Endothelial cell of umbilical vein (primary cell): ENCODE measurements around the gene SLC41A3. TPM values are rescaled to one million over a fixed set of nuclear protein-coding genes. Genes with fewer than 3 reads are reported as not detected.
A peak's percentile ranks its signal among the peaks of the same experiment; 100 is the strongest.

Source experiments
- BruUV-seq: library from RNA; stranded (reverse); fragments of 400-500 nt; replicated peaks from 2 replicates; lab custom pipeline; 2021; lab: Mats Ljungman, UMichigan
- CTCF ChIA-PET: fragments of 300-600, 350-600 bp; sonication (Branson Sonifier 250); formaldehyde crosslinking; loops from one replicate; lab custom pipeline; 2021; ENCODE audit warnings: antibody characterized with exemption, inconsistent platforms; lab: Charles Lee
- POLR2A ChIA-PET: fragments of 300-600, 350-600 bp; sonication (Branson Sonifier 250); formaldehyde crosslinking; loops from one replicate; lab custom pipeline; 2021; ENCODE audit warnings: antibody characterized with exemption, inconsistent platforms; lab: Charles Lee
- DNase-seq: peaks from one replicate; pipeline ENCODE4 v3.0.0-alpha.2; 2011; ENCODE audit warnings: low read depth, low spot score
- FAIRE-seq: peaks from 2 replicates; lab custom pipeline; 2011; peaks lifted over from hg19 to GRCh38; lab: Jason Lieb, UNC
- H2AFZ ChIP-seq: 2 replicates; pipeline ENCODE4 v1.6.0; 2012; ENCODE audit warnings: low read depth, low read length, control low read depth, inconsistent platforms
- H3K27ac ChIP-seq: 2 replicates; pipeline ENCODE4 v1.5.1; 2011; ENCODE audit warnings: low read depth, mild to moderate bottlenecking, control low read depth, low read length, moderate library complexity; ENCODE audit not compliant: insufficient read depth
- H3K27me3 ChIP-seq, 2 experiments: 2 replicates each; pipeline versions ENCODE4 v1.6.0 to v1.6.1; 2011; ENCODE audit warnings: low read length in 2 of 2, mixed read lengths in 1 of 2; ENCODE audit not compliant: control insufficient read depth in 2 of 2, insufficient read depth in 2 of 2
- H3K36me3 ChIP-seq, 2 experiments: 2 replicates in 1 of 2; 3 replicates in 1 of 2; pipeline ENCODE4 v1.5.1; 2011; ENCODE audit warnings: low read length in 2 of 2, mild to moderate bottlenecking in 1 of 2, moderate library complexity in 1 of 2; ENCODE audit not compliant: control insufficient read depth in 2 of 2, insufficient read depth in 2 of 2; ENCODE audit errors: extremely low read depth in 1 of 2
- H3K4me1 ChIP-seq: 3 replicates; pipeline ENCODE4 v1.5.1; 2011; ENCODE audit warnings: mild to moderate bottlenecking, low read length; ENCODE audit not compliant: control insufficient read depth, insufficient read depth; ENCODE audit errors: extremely low read depth
- H3K4me2 ChIP-seq: 2 replicates; pipeline ENCODE4 v1.6.1; 2011; ENCODE audit warnings: low read length, control low read depth, mixed read lengths; ENCODE audit not compliant: insufficient read depth
- H3K4me3 ChIP-seq, 3 experiments: fragments of 200-600 bp in 1 of 3; sonication (generic), shearing (Covaris generic) in 1 of 3; replicated peaks in 1 of 3; 2 replicates each; pipeline ENCODE4 v1.5.1; 2011 to 2016; ENCODE audit warnings: control low read depth in 3 of 3, low read length in 3 of 3, mild to moderate bottlenecking in 2 of 3, inconsistent platforms in 1 of 3, low read depth in 1 of 3, moderate library complexity in 1 of 3; ENCODE audit not compliant: insufficient read depth in 1 of 3
- H3K79me2 ChIP-seq: 2 replicates; pipeline ENCODE4 v1.6.0; 2012; ENCODE audit warnings: low read length, inconsistent platforms; ENCODE audit not compliant: control insufficient read depth, insufficient read depth
- H3K9ac ChIP-seq: replicated peaks from 2 replicates; pipeline ENCODE3; 2011; ENCODE audit warnings: low read length, control low read depth; ENCODE audit not compliant: insufficient read depth; ENCODE audit errors: extremely low read depth
- H3K9me1 ChIP-seq: replicated peaks from 3 replicates; pipeline ENCODE4 v1.6.0; 2011; ENCODE audit warnings: mild to moderate bottlenecking, low read length; ENCODE audit not compliant: control insufficient read depth, insufficient read depth; ENCODE audit errors: extremely low read depth
- H3K9me3 ChIP-seq: replicated peaks from 2 replicates; pipeline ENCODE4 v1.5.1; 2012; ENCODE audit warnings: low read length, inconsistent platforms; ENCODE audit not compliant: control insufficient read depth, insufficient read depth
- H4K20me1 ChIP-seq: replicated peaks from 2 replicates; pipeline ENCODE3; 2011; ENCODE audit warnings: mild to moderate bottlenecking, low read length; ENCODE audit not compliant: control insufficient read depth, insufficient read depth; ENCODE audit errors: extremely low read depth
- EZH2 ChIP-seq: IDR thresholded peaks from 2 replicates; pipeline ENCODE4 v1.6.1; 2012; ENCODE audit warnings: borderline replicate concordance, low read depth, mild to moderate bottlenecking, moderate library complexity, low read length, inconsistent platforms; ENCODE audit not compliant: severe bottlenecking
- FOS ChIP-seq: IDR thresholded peaks from 2 replicates; pipeline ENCODE4 v1.6.1; 2011; ENCODE audit warnings: mild to moderate bottlenecking, low read length, moderate library complexity, borderline replicate concordance; ENCODE audit not compliant: insufficient read depth
- GATA2 ChIP-seq: IDR thresholded peaks from 2 replicates; pipeline ENCODE4 v1.7.0; 2011; ENCODE audit warnings: low read depth, mild to moderate bottlenecking, moderate library complexity, mixed read lengths, low read length; ENCODE audit not compliant: insufficient read length, insufficient read depth
- JUN ChIP-seq: IDR thresholded peaks from 2 replicates; pipeline ENCODE4 v1.6.1; 2011; ENCODE audit warnings: borderline replicate concordance, low read depth; ENCODE audit not compliant: insufficient read length, insufficient read depth
- POLR2AphosphoS5 ChIP-seq: IDR thresholded peaks from 2 replicates; pipeline ENCODE4 v1.6.1; 2012; ENCODE audit warnings: low read depth, mild to moderate bottlenecking, control low read depth, low read length, moderate library complexity; ENCODE audit not compliant: insufficient read depth
- dilution Hi-C: fragments of 300-500 bp; cut with MboI; formaldehyde crosslinking; loops from one replicate; pipeline ENCODE4 v1.15.0; 2019; ENCODE audit warnings: low sequenced_read_pairs; ENCODE audit not compliant: extremely low pct_ligation_motif_present
- intact Hi-C: fragments of 100-400 bp; cut with micrococcal nuclease; formaldehyde crosslinking; loops from one replicate; pipeline ENCODE4 v1.10.0; 2022
- polyA plus RNA-seq, 4 experiments: library from polyadenylated mRNA; depleted of rRNA in 3 of 4; stranded (reverse) in 3 of 4; unstranded in 1 of 4; fragments of >200 nt; gene quantifications; 2 replicates each; pipeline versions ENCODE4 v1.2.1 to v1.2.3, GENCODE V29; 2011 to 2012; ENCODE audit warnings: missing spikeins in 1 of 4
- total RNA-seq: library from RNA; stranded (reverse); gene quantifications from 2 replicates; pipeline ENCODE4 v1.2.3, GENCODE V29; 2021
- TF ChIP-seq, protein P1 (sequence below), 2 donors: IDR thresholded peaks; 1 replicate in 1 of 2; 2 replicates in 1 of 2; pipeline ENCODE4 v1.5.1; 2011; ENCODE audit warnings: low read length in 2 of 2, mild to moderate bottlenecking in 2 of 2, moderate library complexity in 2 of 2, control low read depth in 1 of 2, inconsistent platforms in 1 of 2, low read depth in 1 of 2; ENCODE audit not compliant: insufficient read depth in 1 of 2; ENCODE audit errors: extremely low read depth in 1 of 2
- TF ChIP-seq, protein P2 (sequence below): IDR thresholded peaks from 2 replicates; pipeline ENCODE4 v1.6.1; 2011; ENCODE audit not compliant: insufficient read depth, insufficient read length

Gene SLC41A3
- total and polyA plus RNA-seq, 2 donors (not counting 3 experiments of a cell fraction or from before 2014, with no cell fraction given), result 52.5 to 118 TPM

DNA sequence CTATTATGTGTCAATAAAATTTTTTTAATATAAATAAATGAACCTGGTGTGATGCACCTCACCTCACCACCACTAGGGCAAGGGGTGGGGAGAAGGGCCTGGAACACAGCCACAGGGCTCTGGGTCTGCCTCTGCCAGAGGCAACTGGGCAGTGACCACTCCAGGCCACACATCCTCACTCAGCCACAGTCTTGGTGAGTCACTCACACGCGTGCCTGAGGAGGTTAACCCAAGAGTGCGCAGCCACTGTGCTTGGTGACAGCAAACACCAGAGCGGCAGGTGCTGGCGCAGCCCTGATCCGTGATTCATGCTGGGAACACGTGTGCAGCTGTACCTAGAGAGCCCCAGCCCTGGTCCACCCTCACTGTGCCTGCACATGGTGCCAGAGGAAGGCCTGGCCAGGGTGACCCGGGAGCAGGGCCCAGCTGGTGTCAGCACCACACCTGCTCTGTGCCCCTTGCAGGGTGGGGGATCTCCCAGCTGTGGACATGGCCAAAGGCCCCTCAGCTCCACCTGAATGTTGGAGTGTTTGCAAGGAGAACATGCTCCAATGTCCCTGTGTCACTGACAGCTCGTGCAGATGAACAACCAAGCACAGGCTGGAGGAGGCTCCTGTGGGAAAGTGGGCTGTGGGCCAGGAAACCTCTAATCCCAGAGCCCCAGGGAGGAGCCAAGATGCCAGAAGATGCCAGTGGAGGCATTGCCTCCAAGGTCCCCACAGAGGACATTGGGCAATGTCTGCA is 2.1 kb downstream of the SLC41A3 start:
- H3K36me3 ChIP-seq, result no peaks in the 10 kb centered on the region
- CTCF ChIA-PET, result no interaction called here
- H3K4me2 ChIP-seq, result no peak overlapping the region
- H3K4me1 ChIP-seq, result peaks cover 5% of the 10 kb centered on the region
- no peaks in the 10 kb centered on the region for H3K27me3 ChIP-seq
- TF ChIP-seq, protein P1, sequence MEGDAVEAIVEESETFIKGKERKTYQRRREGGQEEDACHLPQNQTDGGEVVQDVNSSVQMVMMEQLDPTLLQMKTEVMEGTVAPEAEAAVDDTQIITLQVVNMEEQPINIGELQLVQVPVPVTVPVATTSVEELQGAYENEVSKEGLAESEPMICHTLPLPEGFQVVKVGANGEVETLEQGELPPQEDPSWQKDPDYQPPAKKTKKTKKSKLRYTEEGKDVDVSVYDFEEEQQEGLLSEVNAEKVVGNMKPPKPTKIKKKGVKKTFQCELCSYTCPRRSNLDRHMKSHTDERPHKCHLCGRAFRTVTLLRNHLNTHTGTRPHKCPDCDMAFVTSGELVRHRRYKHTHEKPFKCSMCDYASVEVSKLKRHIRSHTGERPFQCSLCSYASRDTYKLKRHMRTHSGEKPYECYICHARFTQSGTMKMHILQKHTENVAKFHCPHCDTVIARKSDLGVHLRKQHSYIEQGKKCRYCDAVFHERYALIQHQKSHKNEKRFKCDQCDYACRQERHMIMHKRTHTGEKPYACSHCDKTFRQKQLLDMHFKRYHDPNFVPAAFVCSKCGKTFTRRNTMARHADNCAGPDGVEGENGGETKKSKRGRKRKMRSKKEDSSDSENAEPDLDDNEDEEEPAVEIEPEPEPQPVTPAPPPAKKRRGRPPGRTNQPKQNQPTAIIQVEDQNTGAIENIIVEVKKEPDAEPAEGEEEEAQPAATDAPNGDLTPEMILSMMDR (IDR thresholded peaks at IDR 0.05; ENCODE audit: extremely low read depth in 1 of 2, insufficient read depth in 1 of 2, low read depth in 1 of 2, low read length in 2 of 2), result peak; percentile 25 to 29
- TF ChIP-seq EZH2, result no peak
- peaks cover 2% of the 10 kb centered on the region for H3K79me2 ChIP-seq
- H3K9me3 ChIP-seq, result no peaks in the 10 kb centered on the region
- FAIRE-seq, result no peak
- POLR2A ChIA-PET, result no interaction called here
- intact Hi-C loops (loop anchor here (5.0 kb wide), 3 partner anchors 89 to 276 kb away; partner anchors contain the start of gene KLF15), dilution Hi-C loops (no loop called here)
- no peak overlapping the region for H3K9ac ChIP-seq
- H4K20me1 ChIP-seq, result no peaks in the 10 kb centered on the region
- H3K9me1 ChIP-seq, result no peaks in the 10 kb centered on the region
- no TSS peak for BruUV-seq
- DNase-seq, result no peak
- no peak overlapping the region for H3K27ac ChIP-seq
- H3K4me3 ChIP-seq, result no peak overlapping the region
- no peak overlapping the region for H2AFZ ChIP-seq

DNA sequence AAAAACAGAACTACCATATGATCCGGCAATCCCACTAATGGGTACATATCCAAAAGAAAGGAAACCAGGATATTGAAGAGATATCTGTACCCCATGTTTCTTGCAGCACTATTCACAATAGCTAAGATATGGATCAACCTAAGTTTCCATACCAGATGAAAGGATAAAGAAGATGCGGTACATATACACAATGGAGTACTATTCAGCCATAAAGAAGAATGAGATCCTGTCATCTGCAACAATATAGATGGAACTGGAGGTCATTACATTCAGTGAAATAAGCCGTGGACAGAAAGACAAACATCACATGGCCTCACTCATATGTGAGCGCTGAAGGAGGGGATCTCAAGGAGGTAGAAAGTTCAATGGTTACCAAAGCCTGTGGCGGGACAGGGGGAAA is 3.0 kb downstream of the SLC41A3 start:
- intact Hi-C loops, result loop anchor here (5.0 kb wide), 3 partner anchors 89 to 276 kb away; partner anchors contain the start of gene KLF15
- DNase-seq, result no peak
- TF ChIP-seq, protein P2, sequence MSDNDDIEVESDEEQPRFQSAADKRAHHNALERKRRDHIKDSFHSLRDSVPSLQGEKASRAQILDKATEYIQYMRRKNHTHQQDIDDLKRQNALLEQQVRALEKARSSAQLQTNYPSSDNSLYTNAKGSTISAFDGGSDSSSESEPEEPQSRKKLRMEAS, result no peak
- no peak for TF ChIP-seq FOS
- TF ChIP-seq POLR2AphosphoS5, result no peak
- no peak for TF ChIP-seq JUN
- no peak for TF ChIP-seq GATA2

More for the DNA sequence above, 3.0 kb downstream of the SLC41A3 start:
- TSS peak; percentile 4 for BruUV-seq
- no peak for FAIRE-seq
- H3K79me2 ChIP-seq, result peaks cover 2% of the 10 kb centered on the region
- ChIA-PET CTCF (no interaction called here), POLR2A (no interaction called here)
- H3K4me1 ChIP-seq, result peaks cover 5% of the 10 kb centered on the region
- no peaks in the 10 kb centered on the region for H3K9me3 ChIP-seq
- no peaks in the 10 kb centered on the region for H3K27me3 ChIP-seq
- no peak overlapping the region for H3K4me3 ChIP-seq
- H3K27ac ChIP-seq, result no peak overlapping the region
- H4K20me1 ChIP-seq, result no peaks in the 10 kb centered on the region
- H2AFZ ChIP-seq, result no peak overlapping the region
- dilution Hi-C loops, result no loop called here
- no peaks in the 10 kb centered on the region for H3K36me3 ChIP-seq
- H3K4me2 ChIP-seq, result no peak overlapping the region
- H3K9ac ChIP-seq, result no peak overlapping the region
- no peaks in the 10 kb centered on the region for H3K9me1 ChIP-seq
